ENCODE data around the gene LRRFIP2.

DNA sequence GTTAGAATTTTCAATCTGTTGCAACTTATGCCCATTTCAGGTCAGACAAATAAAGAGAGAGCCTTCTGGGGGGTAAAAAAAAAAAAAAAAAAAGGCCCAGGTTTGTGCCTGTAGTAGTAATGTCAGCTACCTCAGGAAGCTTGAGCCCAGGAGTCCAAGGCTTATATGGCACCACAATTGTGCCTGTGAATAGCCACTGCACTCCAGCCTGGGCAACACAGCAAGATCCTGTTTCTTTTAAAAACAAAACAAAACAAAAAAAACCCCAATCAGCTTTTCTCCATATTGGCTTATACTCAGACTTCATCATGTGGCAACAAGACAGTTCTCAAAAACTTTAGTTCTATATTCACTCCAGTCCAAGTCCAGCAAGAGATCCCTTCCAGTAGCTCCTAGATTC lies 8.4 kb upstream of the LRRFIP2 start:
- TF ChIP-seq, protein P1, sequence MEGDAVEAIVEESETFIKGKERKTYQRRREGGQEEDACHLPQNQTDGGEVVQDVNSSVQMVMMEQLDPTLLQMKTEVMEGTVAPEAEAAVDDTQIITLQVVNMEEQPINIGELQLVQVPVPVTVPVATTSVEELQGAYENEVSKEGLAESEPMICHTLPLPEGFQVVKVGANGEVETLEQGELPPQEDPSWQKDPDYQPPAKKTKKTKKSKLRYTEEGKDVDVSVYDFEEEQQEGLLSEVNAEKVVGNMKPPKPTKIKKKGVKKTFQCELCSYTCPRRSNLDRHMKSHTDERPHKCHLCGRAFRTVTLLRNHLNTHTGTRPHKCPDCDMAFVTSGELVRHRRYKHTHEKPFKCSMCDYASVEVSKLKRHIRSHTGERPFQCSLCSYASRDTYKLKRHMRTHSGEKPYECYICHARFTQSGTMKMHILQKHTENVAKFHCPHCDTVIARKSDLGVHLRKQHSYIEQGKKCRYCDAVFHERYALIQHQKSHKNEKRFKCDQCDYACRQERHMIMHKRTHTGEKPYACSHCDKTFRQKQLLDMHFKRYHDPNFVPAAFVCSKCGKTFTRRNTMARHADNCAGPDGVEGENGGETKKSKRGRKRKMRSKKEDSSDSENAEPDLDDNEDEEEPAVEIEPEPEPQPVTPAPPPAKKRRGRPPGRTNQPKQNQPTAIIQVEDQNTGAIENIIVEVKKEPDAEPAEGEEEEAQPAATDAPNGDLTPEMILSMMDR (IDR thresholded peaks at IDR 0.05): no peak
- no peak for TF ChIP-seq POLR2A (IDR thresholded peaks at IDR 0.05)

Data from heart left ventricle (tissue), 13 donors.